ENCODE data around the gene TNFRSF6B.

- TF ChIP-seq TAF1 (IDR thresholded peaks at IDR 0.05; ENCODE audit: borderline replicate concordance, insufficient read depth, low read length) = no peak
- TF ChIP-seq REST (IDR thresholded peaks at IDR 0.05; ENCODE audit: insufficient read depth in 1 of 2, low read depth in 2 of 2, low read length in 2 of 2) = no peak
These were observed 6.2 kb upstream of the TNFRSF6B start for GRCh38 chr20:63690003-63690897.

Data from PFSK-1 (cell line).